H1 (cell line): Measurements from ENCODE around the gene MMD. TPM values are rescaled to one million over a fixed set of nuclear protein-coding genes. Genes with fewer than 3 reads are reported as not detected.

ENCODE experiments used
- CTCF ChIA-PET: fragments of 300-600 bp; sonication (Branson Sonifier 250); formaldehyde crosslinking; loops from one replicate; lab custom pipeline; 2021; ENCODE audit not compliant: partially characterized antibody; lab: Charles Lee
- POLR2A ChIA-PET: fragments of 300-600 bp; sonication (Branson Sonifier 250); formaldehyde crosslinking; loops from one replicate; lab custom pipeline; 2021; ENCODE audit warnings: inconsistent platforms; ENCODE audit not compliant: partially characterized antibody; lab: Charles Lee
- DNase-seq, 2 experiments: peaks; one replicate each; pipeline versions ENCODE4 v3.0.0 to v3.0.0-alpha.2; 2010 to 2022; ENCODE audit warnings: low spot score in 2 of 2, low read depth in 1 of 2, mixed read lengths in 1 of 2
- FAIRE-seq: peaks from 2 replicates; lab custom pipeline; 2011; peaks lifted over from hg19 to GRCh38; lab: Jason Lieb, UNC
- H2AFZ ChIP-seq: 2 replicates; pipeline ENCODE4 v1.8.1; 2012; ENCODE audit warnings: low read length, inconsistent platforms
- H2AK5ac ChIP-seq: 2 replicates; pipeline ENCODE4 v1.6.1; 2013; ENCODE audit warnings: low read depth, low read length
- H2BK120ac ChIP-seq: replicated peaks from 2 replicates; pipeline ENCODE3; 2013; ENCODE audit warnings: low read depth, low read length, inconsistent platforms
- H2BK12ac ChIP-seq: 2 replicates; pipeline ENCODE4 v1.6.1; 2013; ENCODE audit warnings: low read depth, low read length
- H2BK15ac ChIP-seq: 2 replicates; pipeline ENCODE4 v1.6.1; 2013; ENCODE audit warnings: low read length
- H2BK20ac ChIP-seq: 2 replicates; pipeline ENCODE4 v1.6.1; 2013; ENCODE audit warnings: low read length
- H2BK5ac ChIP-seq: 2 replicates; pipeline ENCODE4 v1.6.1; 2013; ENCODE audit warnings: low read depth, low read length
- H3K14ac ChIP-seq: 2 replicates; pipeline ENCODE4 v1.6.1; 2013; ENCODE audit warnings: inconsistent platforms; ENCODE audit not compliant: insufficient read length
- H3K18ac ChIP-seq: 2 replicates; pipeline ENCODE4 v1.6.1; 2013; ENCODE audit warnings: low read length; ENCODE audit errors: extremely low read depth
- H3K23ac ChIP-seq: 2 replicates; pipeline ENCODE4 v1.6.1; 2013; ENCODE audit warnings: inconsistent platforms; ENCODE audit not compliant: insufficient read length
- H3K23me2 ChIP-seq: 2 replicates; pipeline ENCODE4 v1.6.1; 2013; ENCODE audit warnings: low read depth, low read length
- H3K27ac ChIP-seq: 2 replicates; pipeline ENCODE4 v1.6.1; 2011; ENCODE audit warnings: low read depth, low read length, inconsistent platforms
- H3K27me3 ChIP-seq, 4 experiments: replicated peaks in 1 of 4; 1 replicate in 1 of 4; 2 replicates in 3 of 4; pipeline versions ENCODE4 v1.6.1 to v1.8.1; 2011 to 2013; ENCODE audit warnings: low read length in 3 of 4, mild to moderate bottlenecking in 3 of 4, inconsistent platforms in 2 of 4, mixed read lengths in 2 of 4, moderate library complexity in 1 of 4; ENCODE audit not compliant: control insufficient read depth in 3 of 4, insufficient read depth in 3 of 4; ENCODE audit errors: extremely low read depth in 1 of 4
- H3K36me3 ChIP-seq, 4 experiments: 2 replicates each; pipeline versions ENCODE4 v1.6.1 to v1.8.1; 2011 to 2013; ENCODE audit warnings: mild to moderate bottlenecking in 4 of 4, low read length in 3 of 4, moderate library complexity in 2 of 4, control low read depth in 1 of 4, inconsistent platforms in 1 of 4; ENCODE audit not compliant: insufficient read depth in 4 of 4, control insufficient read depth in 2 of 4
- H3K4ac ChIP-seq: replicated peaks from 2 replicates; pipeline ENCODE3; 2013; ENCODE audit warnings: low read length, low read depth, mixed read lengths, inconsistent platforms; ENCODE audit not compliant: insufficient read length
- H3K4me1 ChIP-seq, 4 experiments: replicated peaks in 1 of 4; 1 replicate in 1 of 4; 2 replicates in 3 of 4; pipeline versions ENCODE4 v1.6.1 to v1.8.1; 2011 to 2013; ENCODE audit warnings: low read length in 3 of 4, inconsistent platforms in 2 of 4, mixed read lengths in 1 of 4; ENCODE audit not compliant: insufficient read depth in 4 of 4, control insufficient read depth in 3 of 4
- H3K4me2 ChIP-seq, 2 experiments: 2 replicates each; pipeline versions ENCODE4 v1.6.1 to v1.8.1; 2011 to 2013; ENCODE audit warnings: low read depth in 2 of 2, low read length in 2 of 2, control low read depth in 1 of 2, inconsistent platforms in 1 of 2, mild to moderate bottlenecking in 1 of 2; ENCODE audit not compliant: insufficient read depth in 1 of 2
- H3K4me3 ChIP-seq, 4 experiments: fragments of 200-600, 300-600 bp in 1 of 4; sonication (generic), shearing (Covaris generic), sonication (Bioruptor Twin) in 1 of 4; 2 replicates each; pipeline versions ENCODE4 v1.5.1 to v1.8.1; 2011 to 2016; ENCODE audit warnings: low read length in 4 of 4, low read depth in 3 of 4, control low read depth in 2 of 4, inconsistent platforms in 2 of 4, mild to moderate bottlenecking in 2 of 4, mixed read lengths in 1 of 4, moderate library complexity in 1 of 4; ENCODE audit not compliant: insufficient read depth in 2 of 4; ENCODE audit errors: extremely low read depth in 1 of 4
- H3K56ac ChIP-seq: replicated peaks from 2 replicates; pipeline ENCODE3; 2013; ENCODE audit warnings: low read depth, mild to moderate bottlenecking, mixed read lengths, low read length, inconsistent platforms; ENCODE audit not compliant: insufficient read length
- H3K79me1 ChIP-seq: 2 replicates; pipeline ENCODE4 v1.6.1; 2013; ENCODE audit warnings: low read depth, low read length, control low read depth
- H3K79me2 ChIP-seq, 2 experiments: 2 replicates each; pipeline versions ENCODE4 v1.6.1 to v1.8.1; 2012 to 2013; ENCODE audit warnings: low read length in 2 of 2, mild to moderate bottlenecking in 2 of 2, inconsistent platforms in 1 of 2; ENCODE audit not compliant: insufficient read depth in 2 of 2, control insufficient read depth in 1 of 2
- H3K9ac ChIP-seq, 4 experiments: replicated peaks in 1 of 4; 1 replicate in 1 of 4; 2 replicates in 3 of 4; pipeline versions ENCODE4 v1.6.1 to v1.8.1; 2011 to 2013; ENCODE audit warnings: low read depth in 3 of 4, low read length in 3 of 4, control low read depth in 2 of 4, mild to moderate bottlenecking in 2 of 4, moderate library complexity in 2 of 4, inconsistent platforms in 1 of 4; ENCODE audit errors: extremely low read depth in 1 of 4
- H3K9me3 ChIP-seq, 2 experiments: 2 replicates each; pipeline versions ENCODE4 v1.6.1 to v1.8.1; 2012 to 2013; ENCODE audit warnings: mild to moderate bottlenecking in 2 of 2, moderate library complexity in 2 of 2, control low read depth in 1 of 2, inconsistent platforms in 1 of 2, low read depth in 1 of 2, low read length in 1 of 2, mixed read lengths in 1 of 2; ENCODE audit not compliant: insufficient read depth in 2 of 2
- H4K20me1 ChIP-seq, 2 experiments: replicated peaks in 1 of 2; 2 replicates each; pipeline versions ENCODE3 to v1.8.1; 2011 to 2013; ENCODE audit warnings: inconsistent platforms in 2 of 2, low read length in 2 of 2, mild to moderate bottlenecking in 1 of 2; ENCODE audit not compliant: insufficient read depth in 2 of 2, control insufficient read depth in 1 of 2
- H4K5ac ChIP-seq: 2 replicates; pipeline ENCODE4 v1.6.1; 2013; ENCODE audit warnings: low read length, low read depth, mixed read lengths, inconsistent platforms; ENCODE audit not compliant: insufficient read length
- H4K8ac ChIP-seq: 2 replicates; pipeline ENCODE4 v1.8.0; 2013; ENCODE audit warnings: mild to moderate bottlenecking, moderate library complexity, low read length, inconsistent platforms; ENCODE audit not compliant: insufficient read depth; ENCODE audit errors: extremely low read depth
- H4K91ac ChIP-seq: replicated peaks from 2 replicates; pipeline ENCODE3; 2013; ENCODE audit warnings: low read length, mixed read lengths, inconsistent platforms; ENCODE audit not compliant: insufficient read length
- BACH1 ChIP-seq: IDR thresholded peaks from 2 replicates; pipeline ENCODE4 v1.6.1; 2012; ENCODE audit warnings: low read length, improper control_type of control experiment
- CBX5 ChIP-seq: fragments of 300-800, 300-1000 bp; sonication (generic); IDR thresholded peaks from 2 replicates; pipeline ENCODE4 v1.7.1; 2016; ENCODE audit warnings: antibody characterized with exemption, low read length, low read depth
- CHD2 ChIP-seq: IDR thresholded peaks from 2 replicates; pipeline ENCODE4 v1.6.1; 2012; ENCODE audit warnings: low read length, improper control_type of control experiment
- MAFK ChIP-seq: IDR thresholded peaks from 2 replicates; pipeline ENCODE4 v1.6.1; 2012; ENCODE audit warnings: low read depth, mild to moderate bottlenecking, improper control_type of control experiment, low read length
- SAP30 ChIP-seq: fragments of 300-600 bp; sonication (generic); IDR thresholded peaks from 2 replicates; pipeline ENCODE4 v1.7.1; 2012; ENCODE audit warnings: low read length, moderate library complexity, mild to moderate bottlenecking, inconsistent platforms; ENCODE audit not compliant: insufficient read depth, insufficient replicate concordance
- SIN3A ChIP-seq, 2 experiments: IDR thresholded peaks in 1 of 2; conservative IDR thresholded peaks in 1 of 2; 2 replicates each; pipeline ENCODE4 v1.6.1; 2011 to 2012; ENCODE audit warnings: low read length in 2 of 2, improper control_type of control experiment in 1 of 2, low read depth in 1 of 2, mild to moderate bottlenecking in 1 of 2
- SIX5 ChIP-seq: IDR thresholded peaks from 2 replicates; pipeline ENCODE4 v1.6.1; 2011; ENCODE audit warnings: mild to moderate bottlenecking, low read depth, low read length
- SUZ12 ChIP-seq: fragments of 200-600 bp; sonication (generic); IDR thresholded peaks from 2 replicates; pipeline ENCODE4 v1.6.1; 2012; ENCODE audit warnings: mild to moderate bottlenecking, inconsistent platforms, low read length, moderate library complexity, mixed read lengths
- WGBS, 2 experiments: shearing (Covaris generic) in 1 of 2; methylation state at CpG; one replicate each; pipeline versions ENCODE4 v1.1.6 to v1.1.7; 2013 to 2015; ENCODE audit warnings: low lambda C conversion rate in 2 of 2, mixed read lengths in 2 of 2, inconsistent platforms in 1 of 2, low coverage in 1 of 2, missing lambda C conversion rate in 1 of 2; ENCODE audit not compliant: insufficient replicate concordance in 2 of 2, insufficient coverage in 1 of 2, insufficient read length in 1 of 2; ENCODE audit errors: extremely low coverage in 1 of 2, missing lambda C conversion rate in 1 of 2; 5-methylcytosine and 5-hydroxymethylcytosine counted together
- polyA plus RNA-seq, 7 experiments: library from polyadenylated mRNA; depleted of rRNA in 3 of 7; stranded (reverse) in 5 of 7; unstranded in 2 of 7; fragments of >200 nt in 5 of 7; fragments of 200-250 nt in 2 of 7; gene quantifications; 1 replicate in 5 of 7; 2 replicates in 1 of 7; 4 replicates in 1 of 7; pipeline versions ENCODE4 v1.2.1 to v1.2.3, GENCODE V29; 2011 to 2013; ENCODE audit warnings: missing spikeins in 2 of 7, mixed read lengths in 2 of 7
- total RNA-seq: library from RNA; stranded (reverse); fragmentation: NEBNext Ultra II Directional; extraction: Animal tissue kit (Norgen Biotek cat#: 25700); gene quantifications from 2 replicates; pipeline ENCODE4 v1.2.1, GENCODE V29; 2021
- TF ChIP-seq, protein P1 (sequence below): IDR thresholded peaks from 2 replicates; pipeline ENCODE4 v1.6.1; 2012; ENCODE audit warnings: inconsistent platforms
- TF ChIP-seq, protein P2 (sequence below): IDR thresholded peaks from 2 replicates; pipeline ENCODE4 v1.6.1; 2011; ENCODE audit warnings: low read depth, mild to moderate bottlenecking, low read length; ENCODE audit not compliant: insufficient read depth

The MMD gene
- total and polyA plus RNA-seq, 2 of the 8 experiments (the other 6 are each of a cell fraction or from before 2014, with no cell fraction given) = 28.2 to 37.8 TPM

DNA sequence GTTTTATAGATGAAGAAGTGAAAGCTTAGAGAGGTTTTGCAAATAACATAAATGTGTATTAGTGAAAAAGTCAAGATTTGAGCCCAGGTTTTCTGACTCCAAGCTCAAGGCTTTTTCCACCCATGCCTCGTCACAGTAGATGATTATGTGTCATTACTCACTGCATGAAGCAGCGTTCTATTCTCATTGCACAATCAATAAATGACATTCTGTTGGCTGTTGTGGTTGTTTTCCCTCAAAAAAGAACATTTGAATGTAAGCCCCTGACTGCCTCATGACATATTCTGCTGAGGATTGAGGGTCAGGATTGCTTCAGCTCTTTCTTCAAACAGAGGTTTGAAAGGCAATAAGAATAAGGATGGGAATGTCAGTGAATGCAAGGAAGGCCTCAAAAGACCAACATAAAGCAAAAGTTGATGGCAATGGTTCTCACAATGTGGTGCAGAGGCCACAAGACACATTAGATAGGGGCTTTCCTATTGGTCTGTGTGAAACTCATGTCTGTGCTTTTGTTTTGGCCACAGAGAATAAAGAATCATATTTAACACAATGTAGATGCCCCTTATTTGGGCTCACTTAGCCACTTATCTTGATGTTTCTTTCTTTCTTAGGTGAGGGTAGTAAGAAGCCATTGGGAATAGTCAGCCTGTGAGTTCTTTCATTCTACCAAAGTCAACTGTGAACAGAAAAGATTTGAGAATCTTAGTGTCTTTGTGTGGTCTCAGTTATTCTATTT is 5.4 kb upstream of the MMD start:
- no peak overlapping the region for H3K9ac ChIP-seq
- no peaks in the 10 kb centered on the region for H3K79me1 ChIP-seq
- no peak overlapping the region for H3K14ac ChIP-seq
- H4K5ac ChIP-seq = no peak overlapping the region
- no peaks in the 10 kb centered on the region for H3K36me3 ChIP-seq
- H3K18ac ChIP-seq = no peak overlapping the region
- POLR2A ChIA-PET = no interaction called here
- H3K4me1 ChIP-seq = no peaks in the 10 kb centered on the region
- H2BK20ac ChIP-seq = no peak overlapping the region
- no peak overlapping the region for H3K4ac ChIP-seq
- no peaks in the 10 kb centered on the region for H4K20me1 ChIP-seq
- 0 out of 2 replicates have a peak, but pooled peaks cover 1% of the 10 kb centered on the region for H3K23me2 ChIP-seq
- no peak overlapping the region for H2AFZ ChIP-seq
- no peak overlapping the region for H2BK15ac ChIP-seq
- H3K79me2 ChIP-seq = no peaks in the 10 kb centered on the region
- FAIRE-seq (no peak), DNase-seq (no peak)
- no peak overlapping the region for H4K91ac ChIP-seq
- CTCF ChIA-PET = no interaction called here
- no peak overlapping the region for H3K4me2 ChIP-seq
- no peak overlapping the region for H2BK12ac ChIP-seq
- no peak overlapping the region for H2AK5ac ChIP-seq
- H2BK5ac ChIP-seq = no peak overlapping the region
- H3K27me3 ChIP-seq = no peaks in the 10 kb centered on the region; a peak in 1 of 7 replicates
- WGBS, 2 experiments = 88% methylated on average over 2 of the region's 2 CpGs; no CpG with 5 or more reads in 1 of the 2 experiments
- H3K9me3 ChIP-seq = no peaks in the 10 kb centered on the region
- H4K8ac ChIP-seq = no peak overlapping the region
- H2BK120ac ChIP-seq = no peak overlapping the region
- no peak overlapping the region for H3K23ac ChIP-seq
- no peak overlapping the region for H3K4me3 ChIP-seq
- H3K56ac ChIP-seq = no peak overlapping the region
- no peak overlapping the region for H3K27ac ChIP-seq
- no peak for TF ChIP-seq SUZ12
- no peak for TF ChIP-seq CHD2
- no peak for TF ChIP-seq CBX5
- no peak for TF ChIP-seq MAFK
- TF ChIP-seq, protein P1, sequence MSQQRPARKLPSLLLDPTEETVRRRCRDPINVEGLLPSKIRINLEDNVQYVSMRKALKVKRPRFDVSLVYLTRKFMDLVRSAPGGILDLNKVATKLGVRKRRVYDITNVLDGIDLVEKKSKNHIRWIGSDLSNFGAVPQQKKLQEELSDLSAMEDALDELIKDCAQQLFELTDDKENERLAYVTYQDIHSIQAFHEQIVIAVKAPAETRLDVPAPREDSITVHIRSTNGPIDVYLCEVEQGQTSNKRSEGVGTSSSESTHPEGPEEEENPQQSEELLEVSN = no peak
- no peak for TF ChIP-seq SIX5
- TF ChIP-seq, protein P2, sequence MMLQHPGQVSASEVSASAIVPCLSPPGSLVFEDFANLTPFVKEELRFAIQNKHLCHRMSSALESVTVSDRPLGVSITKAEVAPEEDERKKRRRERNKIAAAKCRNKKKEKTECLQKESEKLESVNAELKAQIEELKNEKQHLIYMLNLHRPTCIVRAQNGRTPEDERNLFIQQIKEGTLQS = no peak
- TF ChIP-seq SAP30 = no peak
- no peak for TF ChIP-seq SIN3A (conservative IDR thresholded peaks at IDR 0.05 in 1 of 2, IDR thresholded peaks at IDR 0.05 in 1 of 2; ENCODE audit: low read depth in 1 of 2, low read length in 2 of 2)
- TF ChIP-seq BACH1 = no peak
